ENCODE results near the gene TMEM229A.
"Not testable (repeated sequence)": the region's sequence is repeated elsewhere in the genome, so short reads cannot be mapped to it uniquely, and the experiment has no call there.

Gene TMEM229A

DNA sequence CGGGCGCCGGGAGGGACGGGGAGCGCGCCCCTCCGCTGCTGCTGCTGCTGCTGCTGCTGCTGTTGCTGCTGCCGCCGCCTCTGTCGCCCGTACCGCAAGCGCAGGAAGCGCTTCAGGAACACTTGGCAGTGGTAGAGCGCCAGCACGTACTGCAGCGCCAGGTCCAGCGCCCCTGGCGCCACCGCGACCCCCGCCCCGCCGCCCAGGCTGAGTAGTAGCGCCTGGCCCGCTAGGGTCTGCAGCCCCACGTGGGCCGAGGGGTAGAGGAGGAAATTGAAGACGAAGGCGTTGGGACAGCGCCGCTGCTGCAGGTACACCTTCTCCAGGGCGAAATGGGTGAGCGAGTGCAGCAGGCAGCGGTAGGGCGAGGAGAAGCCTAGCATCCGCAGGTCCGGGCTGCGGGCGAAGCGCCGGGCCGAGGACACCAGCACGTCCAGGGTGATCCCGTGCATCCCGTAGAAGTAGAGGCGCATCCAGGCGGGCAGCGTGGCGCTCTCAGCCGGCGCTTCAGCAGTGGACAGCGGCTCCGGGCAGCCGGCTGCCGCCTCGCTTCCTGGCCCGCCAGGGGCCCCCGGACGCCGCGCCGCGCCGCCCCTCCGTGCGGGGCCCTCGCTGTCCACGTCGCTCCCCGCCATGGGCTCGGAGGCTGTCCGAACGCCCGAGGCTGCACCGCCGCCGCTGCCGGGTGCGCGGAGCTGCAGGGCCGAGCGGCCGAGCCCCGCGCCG lies at the start of gene TMEM229A:
TMEM229A (minus strand) TSS at position 699 of the 726 bp plus-strand sequence; CDS start at position 635, 64 bp downstream.
- peak within 1 kb of the TSS; percentile 84 for H3K4me3 Mint-ChIP-seq
- H3K27ac Mint-ChIP-seq: no peak within 1 kb of the TSS
- peaks cover 9% of the 10 kb centered on the region for H3K4me1 Mint-ChIP-seq
- peaks cover 46% of the 10 kb centered on the region for H3K27me3 Mint-ChIP-seq
- H3K36me3 Mint-ChIP-seq: no peaks in the 10 kb centered on the region
- H3K9me3 Mint-ChIP-seq: no peaks in the 10 kb centered on the region

DNA sequence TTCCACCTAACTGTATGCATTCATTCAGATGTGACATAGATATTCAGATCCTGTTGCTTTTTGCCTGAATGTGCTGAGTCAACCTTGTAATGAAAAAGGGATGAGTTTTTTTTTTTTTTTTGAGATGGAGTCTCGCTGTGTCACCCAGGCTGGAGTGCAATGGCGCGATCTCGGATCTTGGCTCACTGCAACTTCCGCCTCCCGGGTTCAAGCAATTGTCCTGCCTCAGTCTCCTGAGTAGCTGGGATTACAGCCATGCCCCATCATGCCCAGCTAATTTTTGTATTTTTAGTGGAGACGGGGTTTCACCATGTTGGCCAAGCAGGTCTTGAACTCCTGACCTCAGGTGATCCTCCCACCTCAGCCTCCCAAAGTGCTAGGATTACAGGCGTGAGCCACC lies 49.4 kb upstream of the TMEM229A start:
- H3K4me3 Mint-ChIP-seq, H3K27me3 Mint-ChIP-seq, H3K9me3 Mint-ChIP-seq, H3K36me3 Mint-ChIP-seq, H3K4me1 Mint-ChIP-seq, H3K27ac Mint-ChIP-seq: not testable (repeated sequence)

DNA sequence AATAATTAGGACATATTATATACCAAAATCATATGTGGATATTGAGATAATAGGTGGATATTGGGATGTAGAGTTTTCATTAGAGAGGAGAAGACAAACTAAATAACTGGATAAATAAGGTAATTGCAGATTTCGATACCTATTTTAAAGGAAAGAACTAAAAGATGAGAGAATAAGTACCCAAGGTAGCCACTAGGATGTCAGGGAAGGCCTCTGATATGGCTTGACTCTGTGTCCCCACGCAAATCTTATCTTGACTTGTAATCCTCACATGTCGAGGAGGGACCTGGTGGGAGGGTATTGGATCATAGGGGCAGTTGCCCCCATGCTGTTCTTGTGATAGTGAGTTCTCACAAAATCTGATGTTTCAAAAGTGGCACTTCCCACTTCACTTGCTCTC lies 44.7 kb upstream of the TMEM229A start:
- Mint-ChIP-seq H3K4me1 (no peaks in the 10 kb centered on the region), H3K4me3 (no peak overlapping the region), H3K27ac (no peak overlapping the region), H3K36me3 (no peaks in the 10 kb centered on the region), H3K9me3 (no peaks in the 10 kb centered on the region), H3K27me3 (no peaks in the 10 kb centered on the region)

DNA sequence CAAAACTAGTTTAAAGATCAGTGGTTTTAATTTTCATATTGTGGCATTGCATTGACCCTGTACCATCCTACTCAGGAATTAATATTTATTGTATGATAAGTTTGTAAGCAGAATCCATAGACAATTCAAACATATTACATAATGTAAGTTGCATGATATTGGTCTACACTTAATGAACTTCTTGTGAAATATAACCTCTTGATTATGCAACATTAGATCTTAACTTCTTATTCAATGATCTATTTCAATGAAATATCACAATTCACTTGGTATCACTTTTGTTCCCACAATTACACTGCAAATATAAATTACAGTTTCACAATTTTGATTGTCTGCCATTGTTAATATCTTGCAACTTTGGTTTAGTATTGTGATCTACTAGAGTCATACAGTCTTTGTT lies 44.0 kb upstream of the TMEM229A start:
- Mint-ChIP-seq H3K27ac (no peak overlapping the region), H3K27me3 (no peaks in the 10 kb centered on the region), H3K36me3 (no peaks in the 10 kb centered on the region), H3K4me1 (no peaks in the 10 kb centered on the region), H3K4me3 (no peak overlapping the region), H3K9me3 (no peaks in the 10 kb centered on the region)

DNA sequence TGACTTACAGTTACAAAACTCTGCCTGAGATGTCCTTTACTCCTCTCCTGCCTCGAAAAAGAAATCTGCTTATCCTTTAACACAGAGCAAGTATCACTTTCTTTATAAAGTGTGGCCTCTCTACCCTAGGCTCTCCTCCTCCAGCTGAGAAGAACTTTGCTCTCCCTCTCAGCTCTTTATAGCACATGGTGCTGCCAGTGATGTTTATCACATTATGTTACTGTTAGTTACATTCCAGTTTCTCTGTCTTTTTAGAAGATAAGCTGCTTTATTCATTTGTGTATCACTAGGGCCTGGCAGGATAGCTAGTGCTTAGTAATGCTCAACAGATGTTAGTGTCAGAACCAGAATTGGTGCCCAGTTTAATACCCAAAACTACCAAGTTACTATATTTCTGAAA lies 41.1 kb upstream of the TMEM229A start:
- Mint-ChIP-seq H3K4me1 (no peaks in the 10 kb centered on the region), H3K27me3 (no peaks in the 10 kb centered on the region), H3K9me3 (no peaks in the 10 kb centered on the region), H3K36me3 (no peaks in the 10 kb centered on the region), H3K27ac (no peak overlapping the region), H3K4me3 (no peak overlapping the region)

DNA sequence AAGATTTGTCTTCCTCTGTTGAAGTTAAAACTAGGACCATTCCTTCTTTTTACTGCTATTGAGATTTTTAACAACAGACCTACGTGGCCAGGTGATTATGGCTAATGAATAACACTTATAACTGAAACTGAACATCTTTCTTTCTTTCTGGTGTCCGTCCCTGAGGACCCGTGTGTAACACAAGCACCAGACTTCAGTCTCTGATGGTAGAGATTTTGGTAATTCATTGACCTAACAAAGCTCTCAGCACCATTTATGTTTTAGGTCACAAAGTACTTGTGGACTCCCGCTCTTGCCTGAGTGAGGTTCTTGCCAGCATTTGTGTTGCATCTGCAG lies 40.4 kb upstream of the TMEM229A start:
- no peak overlapping the region for H3K27ac Mint-ChIP-seq
- H3K4me1 Mint-ChIP-seq: no peaks in the 10 kb centered on the region
- no peaks in the 10 kb centered on the region for H3K9me3 Mint-ChIP-seq
- no peaks in the 10 kb centered on the region for H3K27me3 Mint-ChIP-seq
- no peak overlapping the region for H3K4me3 Mint-ChIP-seq
- no peaks in the 10 kb centered on the region for H3K36me3 Mint-ChIP-seq

DNA sequence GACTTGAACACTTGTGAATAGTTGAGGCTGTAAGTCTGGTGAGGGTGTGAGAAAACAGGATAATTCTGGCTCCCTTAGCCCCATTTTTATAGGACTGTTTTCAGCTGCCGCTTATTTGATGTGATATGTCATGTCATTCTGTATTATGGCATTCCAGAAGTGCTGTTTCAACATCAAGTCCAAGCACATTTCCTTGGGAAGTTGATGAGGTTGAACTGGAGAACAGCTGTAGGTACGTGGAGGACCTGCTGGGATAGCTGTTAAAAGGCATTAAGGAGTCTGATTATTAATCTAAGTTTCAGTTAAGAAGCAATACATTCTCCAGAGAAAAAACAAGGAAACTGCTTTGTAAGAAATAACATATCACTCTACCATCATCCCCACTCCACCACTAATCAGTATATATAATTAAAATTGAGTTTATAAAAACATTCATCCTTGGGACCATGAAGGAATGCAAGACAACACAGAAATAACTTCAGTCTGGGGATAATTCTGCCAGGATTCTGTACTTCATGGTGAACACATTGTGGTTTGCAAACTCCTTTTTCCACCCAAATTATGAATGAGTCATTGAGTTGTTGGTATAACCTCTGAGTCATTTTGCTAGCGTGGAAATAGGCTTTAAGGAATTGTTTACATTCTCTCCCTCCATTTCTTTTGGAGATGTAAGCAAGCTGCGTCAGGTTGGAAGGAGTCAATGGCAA lies 39.9 kb upstream of the TMEM229A start:
- Mint-ChIP-seq H3K4me3 (no peak overlapping the region), H3K27ac (no peak overlapping the region), H3K36me3 (no peaks in the 10 kb centered on the region), H3K9me3 (no peaks in the 10 kb centered on the region), H3K27me3 (no peaks in the 10 kb centered on the region), H3K4me1 (no peaks in the 10 kb centered on the region)

DNA sequence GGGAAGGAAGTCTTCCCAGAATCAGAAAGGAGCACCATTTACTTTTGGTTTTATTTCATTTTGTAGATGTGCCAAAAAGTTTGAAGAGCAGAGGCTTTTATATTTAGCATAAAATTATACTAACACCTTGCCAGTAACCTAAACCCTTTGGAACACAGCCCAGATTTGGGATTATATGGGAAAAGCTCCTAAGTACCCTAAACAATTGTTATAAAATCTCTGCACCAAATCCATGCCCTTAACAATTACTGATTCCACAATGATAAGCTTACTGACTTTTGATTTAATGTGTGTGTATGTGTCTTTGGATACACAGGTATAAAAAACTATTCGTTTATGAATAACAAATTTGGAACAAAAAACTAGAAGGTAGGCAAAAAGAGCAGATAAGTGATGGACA lies 39.0 kb upstream of the TMEM229A start:
- Mint-ChIP-seq H3K9me3 (no peaks in the 10 kb centered on the region), H3K4me3 (no peak overlapping the region), H3K27ac (no peak overlapping the region), H3K27me3 (no peaks in the 10 kb centered on the region), H3K36me3 (no peaks in the 10 kb centered on the region), H3K4me1 (no peaks in the 10 kb centered on the region)

DNA sequence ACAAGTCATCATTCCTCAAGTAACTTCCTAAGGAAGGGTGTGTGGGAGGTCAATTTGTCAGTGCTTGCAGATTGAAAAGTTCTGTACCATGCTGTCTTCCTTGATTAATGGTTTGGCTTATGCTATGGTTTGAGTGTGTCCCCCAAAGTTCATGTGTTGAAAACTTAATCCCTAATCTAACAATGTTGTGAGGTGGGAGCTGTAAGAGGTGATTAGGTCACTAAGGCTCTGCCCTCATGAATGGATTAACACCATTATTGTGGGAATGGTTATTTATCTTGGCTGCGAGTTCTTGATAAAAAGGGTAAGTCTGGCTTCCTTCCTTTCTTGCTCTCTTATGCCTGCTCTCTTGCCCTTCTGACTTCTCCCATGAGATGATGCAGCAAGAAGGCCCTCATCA lies 29.3 kb upstream of the TMEM229A start:
- no peaks in the 10 kb centered on the region for H3K4me1 Mint-ChIP-seq
- H3K36me3 Mint-ChIP-seq: no peaks in the 10 kb centered on the region
- H3K9me3 Mint-ChIP-seq: no peaks in the 10 kb centered on the region
- no peak overlapping the region for H3K4me3 Mint-ChIP-seq
- no peaks in the 10 kb centered on the region for H3K27me3 Mint-ChIP-seq
- H3K27ac Mint-ChIP-seq: no peak overlapping the region

DNA sequence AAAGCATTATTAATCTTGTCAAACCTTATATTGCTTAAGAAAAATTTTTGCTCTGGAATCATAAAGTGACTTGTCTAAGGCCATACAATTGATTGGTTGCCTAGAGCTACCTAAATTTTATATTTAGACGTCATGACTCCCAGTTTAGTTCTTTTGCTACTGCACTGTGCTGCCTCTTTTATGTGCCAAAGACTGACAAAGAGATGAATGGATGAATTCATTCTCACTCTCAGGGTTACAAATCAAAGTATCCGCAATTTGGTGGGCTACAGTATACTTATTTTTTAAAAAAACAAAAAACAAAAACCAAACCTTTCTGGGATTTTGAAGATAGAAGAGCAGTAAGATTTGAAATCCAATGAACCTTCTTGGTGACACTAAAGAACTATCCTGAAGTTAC lies 27.7 kb upstream of the TMEM229A start:
- Mint-ChIP-seq H3K9me3 (no peaks in the 10 kb centered on the region), H3K4me1 (no peaks in the 10 kb centered on the region), H3K27me3 (no peaks in the 10 kb centered on the region), H3K4me3 (no peak overlapping the region), H3K36me3 (no peaks in the 10 kb centered on the region), H3K27ac (no peak overlapping the region)

DNA sequence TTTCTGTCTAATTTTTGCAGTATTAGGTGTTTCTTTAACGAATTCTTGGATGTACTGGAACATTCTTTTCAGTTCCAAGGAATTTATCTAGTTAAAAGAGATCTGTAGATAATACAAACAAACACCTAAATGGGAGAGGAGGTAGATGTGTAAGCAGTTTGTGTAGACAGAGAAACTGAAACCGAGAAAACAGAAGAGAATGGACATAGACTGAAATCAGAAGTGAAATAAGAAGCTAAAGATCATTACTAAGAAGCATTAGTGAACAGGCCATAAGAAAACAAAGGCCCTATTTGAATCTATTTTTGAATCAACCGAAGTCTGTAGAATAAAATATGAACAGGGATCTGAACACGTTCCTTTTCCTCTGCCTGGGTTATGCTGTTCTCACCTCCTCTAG lies 26.5 kb upstream of the TMEM229A start:
- Mint-ChIP-seq H3K4me3 (no peak overlapping the region), H3K27me3 (no peaks in the 10 kb centered on the region), H3K4me1 (no peaks in the 10 kb centered on the region), H3K9me3 (no peaks in the 10 kb centered on the region), H3K36me3 (no peaks in the 10 kb centered on the region), H3K27ac (no peak overlapping the region)

DNA sequence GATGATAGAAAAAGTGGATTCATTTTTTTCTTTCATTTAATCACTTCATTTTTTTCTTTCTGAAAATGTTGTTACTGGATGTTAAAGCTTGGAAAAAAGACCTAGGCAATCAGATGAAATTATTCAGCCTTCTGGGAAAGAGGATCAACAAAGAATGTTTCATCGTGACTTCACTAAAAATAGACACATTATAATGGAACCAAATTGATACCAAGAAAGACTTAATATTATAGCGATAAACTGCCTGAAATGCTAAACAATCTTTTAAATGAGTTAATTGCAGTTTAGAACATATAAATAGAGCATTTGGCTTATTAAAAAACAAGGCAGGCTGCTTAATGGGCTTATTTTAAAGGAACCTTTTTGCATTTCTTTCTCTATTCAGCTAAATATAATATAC lies 25.6 kb upstream of the TMEM229A start:
- Mint-ChIP-seq H3K27me3 (peaks cover 1% of the 10 kb centered on the region), H3K4me3 (no peak overlapping the region), H3K9me3 (no peaks in the 10 kb centered on the region), H3K4me1 (no peaks in the 10 kb centered on the region), H3K27ac (no peak overlapping the region), H3K36me3 (no peaks in the 10 kb centered on the region)

DNA sequence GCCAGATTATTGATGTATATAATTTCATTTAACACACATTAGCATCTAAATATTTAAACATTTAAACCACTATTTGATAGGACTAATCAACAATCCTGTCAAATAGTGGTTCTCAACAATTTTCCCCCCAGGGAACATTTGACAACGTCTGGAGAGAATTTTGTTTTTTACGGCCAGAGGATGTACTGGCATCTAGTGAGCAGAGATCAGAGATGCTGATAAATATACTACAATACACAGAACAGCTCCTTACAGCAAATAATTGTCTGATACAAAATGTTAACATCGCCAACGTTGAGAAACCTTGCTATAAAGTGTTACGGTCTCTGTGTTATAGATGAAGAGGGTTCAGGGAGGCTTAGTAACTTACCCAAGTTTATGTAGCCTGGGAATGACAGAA lies 25.0 kb upstream of the TMEM229A start:
- no peaks in the 10 kb centered on the region for H3K36me3 Mint-ChIP-seq
- no peaks in the 10 kb centered on the region for H3K4me1 Mint-ChIP-seq
- no peaks in the 10 kb centered on the region for H3K9me3 Mint-ChIP-seq
- H3K4me3 Mint-ChIP-seq: no peak overlapping the region
- peaks cover 1% of the 10 kb centered on the region for H3K27me3 Mint-ChIP-seq
- H3K27ac Mint-ChIP-seq: no peak overlapping the region

DNA sequence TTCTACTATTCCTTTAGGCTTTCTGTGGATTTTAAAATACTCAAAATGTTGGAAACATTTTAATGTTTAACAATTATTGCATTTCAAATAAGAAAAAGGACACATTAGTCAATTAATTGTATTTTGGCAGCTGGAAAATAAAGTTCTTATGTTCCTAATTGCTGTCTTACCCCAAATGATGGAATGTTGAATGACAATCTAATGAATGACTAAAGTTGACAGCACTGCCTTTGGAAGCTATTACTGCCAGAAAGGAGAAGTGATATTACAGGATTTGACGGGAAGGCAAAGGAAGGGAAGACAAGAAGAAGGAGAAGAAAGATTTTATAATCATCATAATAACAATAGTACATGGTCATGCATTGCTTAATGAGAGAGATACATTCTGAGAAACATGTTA lies 23.4 kb upstream of the TMEM229A start:
- no peaks in the 10 kb centered on the region for H3K36me3 Mint-ChIP-seq
- no peaks in the 10 kb centered on the region for H3K9me3 Mint-ChIP-seq
- no peaks in the 10 kb centered on the region for H3K4me1 Mint-ChIP-seq
- no peak overlapping the region for H3K4me3 Mint-ChIP-seq
- H3K27ac Mint-ChIP-seq: no peak overlapping the region
- peaks cover 1% of the 10 kb centered on the region for H3K27me3 Mint-ChIP-seq

DNA sequence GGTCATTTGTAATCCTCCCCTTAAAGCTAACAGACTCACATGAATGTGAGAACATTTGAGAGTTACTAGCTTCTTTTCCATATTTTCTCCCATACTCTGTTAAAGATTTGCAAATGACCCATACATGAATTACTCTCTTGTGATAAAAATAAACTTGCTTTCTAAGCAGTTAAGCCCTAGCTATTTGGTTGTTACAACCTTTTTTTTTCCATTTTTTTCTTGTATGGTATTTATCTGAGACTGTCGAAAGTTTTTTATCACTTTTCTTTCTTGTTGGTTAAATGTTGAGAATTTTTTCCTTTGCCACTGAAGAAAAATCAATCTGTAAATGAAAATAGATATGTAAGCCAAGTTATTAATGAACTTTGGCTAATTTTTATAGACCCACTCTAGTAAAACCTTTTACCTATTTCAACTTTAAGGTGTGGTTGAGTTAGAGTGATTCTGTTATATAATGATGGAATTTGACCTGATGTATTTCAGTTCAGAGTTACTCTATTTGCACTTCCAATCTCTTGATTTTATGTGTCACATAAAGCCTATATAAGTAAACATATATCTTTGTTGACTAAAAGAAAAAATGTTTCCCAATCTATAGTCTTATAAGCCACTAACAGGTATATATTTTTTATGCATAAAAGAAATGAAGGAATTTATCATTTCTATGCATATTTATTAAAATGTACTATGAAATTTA lies 19.0 kb upstream of the TMEM229A start:
- H3K36me3 Mint-ChIP-seq: no peaks in the 10 kb centered on the region
- peaks cover 1% of the 10 kb centered on the region for H3K27me3 Mint-ChIP-seq
- no peaks in the 10 kb centered on the region for H3K9me3 Mint-ChIP-seq
- no peak overlapping the region for H3K27ac Mint-ChIP-seq
- H3K4me3 Mint-ChIP-seq: no peak overlapping the region
- H3K4me1 Mint-ChIP-seq: no peaks in the 10 kb centered on the region

DNA sequence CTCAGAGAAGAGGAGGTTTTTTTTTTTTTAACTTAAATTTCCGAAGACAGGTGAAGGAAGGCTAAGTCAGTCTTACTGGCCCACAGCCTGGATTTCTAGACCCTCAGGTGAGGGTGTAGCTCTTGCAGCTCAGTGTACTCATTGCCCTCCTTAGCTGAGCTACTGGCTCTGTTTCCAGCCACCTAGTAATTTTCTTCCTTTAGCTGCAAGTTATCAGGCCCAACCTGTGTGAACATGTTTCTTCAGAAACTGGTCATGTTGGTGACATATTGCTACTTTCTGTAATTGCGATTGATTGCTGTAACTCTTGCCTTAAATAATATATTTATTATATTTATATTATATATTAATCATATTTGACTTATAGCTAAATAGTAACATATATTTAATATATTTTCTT lies 10.0 kb upstream of the TMEM229A start:
- Mint-ChIP-seq H3K27ac (no peak overlapping the region), H3K27me3 (peaks cover 3% of the 10 kb centered on the region), H3K4me1 (no peaks in the 10 kb centered on the region), H3K36me3 (no peaks in the 10 kb centered on the region), H3K9me3 (no peaks in the 10 kb centered on the region), H3K4me3 (no peak overlapping the region)

All from activated naive CD4-positive, alpha-beta T cell treated with anti-CD3 and anti-CD28 coated beads, Interleukin-2, amount 50 U/mL, for 24 hours (primary cell).